Astrocyte of the spinal cord (primary cell): ENCODE data around the gene GALNT18.

Source experiments
- DNase-seq: peaks from one replicate; pipeline ENCODE4 v3.0.0; 2011; ENCODE audit warnings: low read depth, low spot score
- H3K4me3 ChIP-seq: 2 replicates; pipeline ENCODE4 v1.5.1; 2011; ENCODE audit warnings: low read depth, mild to moderate bottlenecking, low read length, moderate library complexity
- in situ Hi-C: cut with HindIII; loops from 2 replicates; pipeline ENCODE4 v1.10.0; 2017; ENCODE audit warnings: low sequenced_read_pairs
- TF ChIP-seq, protein P1 (sequence below): IDR thresholded peaks from 2 replicates; pipeline ENCODE4 v1.5.1; 2012; ENCODE audit warnings: low read depth, mild to moderate bottlenecking, low read length, inconsistent platforms

Gene GALNT18

DNA sequence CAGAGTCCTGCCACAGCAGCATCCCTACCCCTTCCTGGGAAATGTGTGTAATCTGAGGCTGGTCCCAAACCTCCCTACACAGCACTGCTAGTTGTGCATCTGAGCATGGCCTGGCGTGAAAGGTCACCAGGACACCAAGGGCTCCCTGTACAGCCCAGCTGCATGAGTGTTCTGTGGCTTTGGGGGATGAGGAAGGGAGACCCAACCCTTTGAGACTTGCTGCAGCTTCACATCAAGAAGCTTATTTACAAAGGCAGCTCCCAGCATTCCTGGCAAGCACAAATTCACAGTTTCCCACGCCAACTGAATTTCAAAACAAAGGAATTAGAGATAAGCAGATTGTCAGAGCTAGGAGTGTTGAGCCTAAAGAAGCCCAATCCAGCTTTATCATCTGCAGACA lies 301.0 kb downstream of the GALNT18 start:
- no peak for DNase-seq
- no peak overlapping the region for H3K4me3 ChIP-seq
- in situ Hi-C loops, result no loop called here
- TF ChIP-seq, protein P1, sequence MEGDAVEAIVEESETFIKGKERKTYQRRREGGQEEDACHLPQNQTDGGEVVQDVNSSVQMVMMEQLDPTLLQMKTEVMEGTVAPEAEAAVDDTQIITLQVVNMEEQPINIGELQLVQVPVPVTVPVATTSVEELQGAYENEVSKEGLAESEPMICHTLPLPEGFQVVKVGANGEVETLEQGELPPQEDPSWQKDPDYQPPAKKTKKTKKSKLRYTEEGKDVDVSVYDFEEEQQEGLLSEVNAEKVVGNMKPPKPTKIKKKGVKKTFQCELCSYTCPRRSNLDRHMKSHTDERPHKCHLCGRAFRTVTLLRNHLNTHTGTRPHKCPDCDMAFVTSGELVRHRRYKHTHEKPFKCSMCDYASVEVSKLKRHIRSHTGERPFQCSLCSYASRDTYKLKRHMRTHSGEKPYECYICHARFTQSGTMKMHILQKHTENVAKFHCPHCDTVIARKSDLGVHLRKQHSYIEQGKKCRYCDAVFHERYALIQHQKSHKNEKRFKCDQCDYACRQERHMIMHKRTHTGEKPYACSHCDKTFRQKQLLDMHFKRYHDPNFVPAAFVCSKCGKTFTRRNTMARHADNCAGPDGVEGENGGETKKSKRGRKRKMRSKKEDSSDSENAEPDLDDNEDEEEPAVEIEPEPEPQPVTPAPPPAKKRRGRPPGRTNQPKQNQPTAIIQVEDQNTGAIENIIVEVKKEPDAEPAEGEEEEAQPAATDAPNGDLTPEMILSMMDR, result no peak

- TF ChIP-seq, protein P1, result no peak
- DNase-seq, result no peak
- in situ Hi-C loops, result no loop called here
- H3K4me3 ChIP-seq, result no peak overlapping the region
Observed at GRCh38 chr11:11318961-11319360, 302.8 kb downstream of the GALNT18 start.

- in situ Hi-C loops, result no loop called here
- DNase-seq, result no peak
- TF ChIP-seq, protein P1, result no peak
- H3K4me3 ChIP-seq, result no peak overlapping the region
Observed at GRCh38 chr11:11318461-11318860, 303.3 kb downstream of the GALNT18 start.

DNA sequence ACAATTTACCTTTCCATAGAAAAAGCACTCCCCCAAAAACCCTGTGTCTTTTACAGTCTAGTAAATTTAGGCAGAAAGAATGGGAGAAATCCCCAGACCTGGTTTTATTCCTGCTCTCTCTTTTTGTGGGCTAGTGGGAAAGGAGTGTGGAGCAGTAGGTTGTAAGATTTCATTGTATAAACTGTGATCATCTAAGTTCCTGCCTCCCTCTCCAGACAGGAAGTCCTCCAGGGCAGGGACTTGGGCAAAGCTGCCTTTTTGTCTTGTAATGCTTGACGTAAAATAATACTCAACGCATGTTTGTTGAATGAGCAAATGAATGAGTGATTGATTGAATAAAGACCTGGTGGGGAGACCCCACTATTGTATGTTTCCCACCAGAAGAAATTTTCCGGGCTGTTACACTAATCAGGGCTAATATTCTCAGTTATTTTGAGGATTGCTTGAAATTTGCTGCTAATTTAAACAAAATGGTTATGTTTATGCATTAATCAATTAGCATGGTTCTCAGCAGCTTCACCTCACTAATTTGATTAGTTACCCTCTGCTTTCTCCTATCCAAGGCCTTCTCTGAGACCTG lies 305.1 kb downstream of the GALNT18 start:
- TF ChIP-seq, protein P1, result no peak
- no peak overlapping the region for H3K4me3 ChIP-seq
- in situ Hi-C loops, result no loop called here
- DNase-seq, result no peak

DNA sequence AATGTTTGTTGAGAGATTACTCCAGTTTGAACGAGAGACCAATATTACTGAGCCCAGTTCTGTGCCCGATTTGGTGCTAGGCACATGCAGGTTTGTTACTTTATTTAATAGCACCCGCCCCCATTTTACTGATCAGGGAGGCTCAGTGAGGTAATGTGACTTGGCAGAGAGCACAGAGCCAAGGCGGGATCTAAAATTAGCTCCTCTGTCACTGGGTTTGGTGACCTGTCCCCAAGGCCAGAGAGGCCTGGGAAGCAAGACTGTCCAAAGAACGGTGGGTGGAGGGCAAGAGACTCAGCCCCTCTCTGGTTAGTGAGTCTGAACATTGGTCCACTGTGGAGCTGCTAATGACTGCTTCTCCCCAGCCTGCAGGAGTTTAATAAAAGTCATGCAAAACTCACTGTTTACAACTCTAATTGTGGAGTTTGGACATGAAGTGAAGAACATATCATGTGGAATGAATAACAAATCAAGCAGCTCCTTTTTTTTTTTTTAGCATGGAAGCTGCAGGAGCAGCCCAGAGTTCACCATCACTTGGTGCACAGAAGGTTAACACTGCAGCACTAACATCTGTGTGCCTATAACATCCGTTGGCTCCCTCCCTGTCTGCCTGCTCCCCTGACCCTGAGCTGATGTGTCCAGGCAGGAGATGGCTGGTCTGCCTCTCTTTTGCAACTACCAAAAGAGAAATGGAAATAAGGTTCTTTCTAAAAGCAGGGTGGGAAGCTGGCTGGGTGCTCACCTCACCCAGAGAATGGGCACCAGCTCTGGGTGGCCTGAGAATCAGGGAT lies 307.7 kb downstream of the GALNT18 start:
- TF ChIP-seq, protein P1, result no peak
- in situ Hi-C loops, result no loop called here
- DNase-seq, result no peak

DNA sequence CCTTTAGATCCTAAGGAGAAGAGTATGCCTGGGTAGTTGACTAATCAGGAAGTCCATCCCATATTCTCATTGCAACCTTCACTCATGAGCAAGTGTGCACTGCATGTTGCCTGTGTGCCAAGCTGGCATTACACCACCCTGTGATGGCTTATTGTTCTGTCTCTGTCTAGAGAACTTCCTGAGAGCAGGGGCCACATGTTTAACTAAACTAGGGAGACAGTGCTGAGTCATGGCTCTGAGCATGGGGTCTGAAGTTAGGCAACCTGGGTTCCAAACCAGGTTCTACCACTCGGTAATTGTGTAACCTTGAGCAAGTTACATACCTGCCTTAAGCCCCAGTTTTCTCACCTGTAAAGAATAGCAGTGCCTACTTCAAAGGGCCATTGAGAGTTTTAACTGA lies 308.4 kb downstream of the GALNT18 start:
- H3K4me3 ChIP-seq, result no peak overlapping the region
- in situ Hi-C loops, result no loop called here
- TF ChIP-seq, protein P1, result no peak
- no peak for DNase-seq

More for the DNA sequence above, 307.7 kb downstream of the GALNT18 start:
- H3K4me3 ChIP-seq, result no peak overlapping the region
